WTC11 (cell line): Measurements from ENCODE around the gene RASA4.
"Not testable (repeated sequence)": the region's sequence is repeated elsewhere in the genome, so short reads cannot be mapped to it uniquely, and the experiment has no call there.

Experiments used
- PRDM15 ChIP-seq: sonication (generic); formaldehyde crosslinking; IDR thresholded peaks from 2 replicates; pipeline ENCODE4 v1.8.0; 2022; ENCODE audit warnings: missing genetic modification reagents
- TF ChIP-seq, protein P1 (sequence below): sonication (generic); formaldehyde crosslinking; IDR thresholded peaks from 2 replicates; pipeline ENCODE4 v1.8.0; 2022; ENCODE audit warnings: mild to moderate bottlenecking, missing genetic modification reagents

DNA sequence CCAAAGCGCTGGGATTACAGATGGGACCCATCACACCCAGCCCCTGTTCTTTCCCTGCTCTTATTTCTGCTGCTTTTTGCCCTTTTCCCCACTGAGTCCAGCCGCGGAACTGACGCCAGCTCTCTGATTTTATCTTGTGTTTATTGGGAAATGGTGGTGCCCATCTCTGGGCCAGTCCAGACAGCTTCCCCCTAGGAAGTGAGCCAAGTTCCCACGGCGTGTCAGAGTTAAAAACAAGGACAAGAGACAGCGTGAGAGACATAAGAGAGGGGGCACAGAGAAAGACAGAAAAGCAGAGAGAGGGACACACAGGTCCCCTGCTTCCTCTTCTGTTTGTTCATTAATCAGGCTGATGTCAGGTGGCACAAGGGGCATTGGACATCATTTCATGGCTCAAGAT lies 85.0 kb downstream of the RASA4 start:
- TF ChIP-seq, protein P1, sequence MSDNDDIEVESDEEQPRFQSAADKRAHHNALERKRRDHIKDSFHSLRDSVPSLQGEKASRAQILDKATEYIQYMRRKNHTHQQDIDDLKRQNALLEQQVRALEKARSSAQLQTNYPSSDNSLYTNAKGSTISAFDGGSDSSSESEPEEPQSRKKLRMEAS (CRISPR knock-in tag) = not testable (repeated sequence)
- not testable (repeated sequence) for TF ChIP-seq PRDM15 (CRISPR knock-in tag)
